H7 (cell line): ENCODE results near the gene PHC2. TPM values are rescaled to one million over a fixed set of nuclear protein-coding genes. Genes with fewer than 3 reads are reported as not detected.

ENCODE experiments used
- DNase-seq: peaks from one replicate; pipeline ENCODE4 v3.0.0; 2012
- H3K27me3 ChIP-seq: 2 replicates; pipeline ENCODE4 v1.6.0; 2011; ENCODE audit warnings: mild to moderate bottlenecking, low read length; ENCODE audit not compliant: control insufficient read depth, insufficient read depth
- H3K36me3 ChIP-seq: replicated peaks from 2 replicates; pipeline ENCODE4 v1.5.1; 2011; ENCODE audit warnings: low read length; ENCODE audit not compliant: control insufficient read depth, insufficient read depth
- H3K4me3 ChIP-seq: 2 replicates; pipeline ENCODE4 v1.5.1; 2011; ENCODE audit warnings: low read depth, mild to moderate bottlenecking, control low read depth, low read length, moderate library complexity; ENCODE audit not compliant: insufficient read depth
- total RNA-seq: library from RNA; depleted of rRNA; stranded (reverse); fragments of >200 nt; shearing (Covaris generic); gene quantifications from 2 replicates; pipeline ENCODE4 v1.2.3, GENCODE V29; 2014

PHC2 gene
- total RNA-seq, 1 experiment from 2014 or later, result 50.5 TPM

DNA sequence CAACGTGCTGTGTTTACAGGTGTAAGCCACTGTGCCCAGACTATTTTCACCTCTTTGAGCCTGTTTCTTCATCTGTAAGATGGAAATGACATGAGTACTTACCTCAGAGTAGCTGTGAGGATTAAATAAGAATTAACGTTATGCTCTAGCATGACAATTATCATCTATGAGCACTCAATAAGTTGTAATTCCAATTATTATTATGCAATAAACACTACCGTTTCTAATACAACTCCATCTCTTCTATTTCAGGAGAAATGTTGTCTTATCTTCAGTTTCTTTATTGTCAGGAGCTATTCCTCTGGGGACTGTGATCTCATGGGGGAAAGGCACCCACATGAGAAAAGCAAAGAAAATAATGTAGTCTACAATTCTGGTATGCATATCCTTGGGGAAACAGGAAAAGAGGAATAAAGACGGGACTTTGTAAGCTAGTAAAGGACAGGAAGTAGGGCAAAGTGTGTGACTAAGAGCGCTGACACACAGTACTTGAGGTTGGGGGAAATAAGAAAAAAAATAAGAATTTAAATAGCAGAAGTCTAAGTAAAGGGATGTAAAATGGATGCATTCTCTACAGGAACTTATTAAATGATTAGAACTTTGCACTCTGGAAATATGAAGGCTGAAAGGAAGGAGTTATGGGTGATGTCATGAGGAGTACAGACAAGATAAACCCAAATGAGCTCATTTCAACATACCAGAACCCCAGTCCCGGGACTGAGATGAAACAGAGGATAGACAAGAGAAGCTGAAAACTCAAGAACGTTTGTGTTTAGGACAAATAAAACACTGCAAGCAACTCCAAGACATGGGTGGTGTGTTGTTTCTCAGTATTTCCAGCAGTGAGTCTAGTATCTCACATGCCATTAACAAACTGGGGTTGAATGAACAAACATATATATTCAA, 9.8 kb downstream of the PHC2 start:
- DNase-seq, result no peak
- Histone ChIP-seq H3K4me3 (no peak overlapping the region), H3K36me3 (no peaks in the 10 kb centered on the region), H3K27me3 (no peaks in the 10 kb centered on the region)

DNA sequence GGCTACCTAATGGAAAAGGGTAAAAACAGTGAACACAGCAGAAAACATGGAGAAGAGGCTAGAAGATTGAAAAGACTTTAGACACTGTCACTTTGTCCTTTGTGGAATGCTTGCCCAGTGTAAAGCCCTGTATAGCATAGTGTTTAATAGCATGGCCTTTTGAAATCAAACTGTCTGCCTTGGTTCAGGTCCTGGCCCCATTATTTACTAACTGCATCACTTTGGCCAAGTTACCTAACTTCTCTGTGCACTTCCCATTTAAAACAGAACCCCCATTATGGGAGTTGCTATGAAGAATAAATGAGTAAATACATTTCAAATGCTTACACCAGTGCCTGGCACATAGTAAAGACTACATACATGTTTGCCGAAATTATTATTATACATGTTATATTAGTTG, 12.1 kb downstream of the PHC2 start:
- no peak overlapping the region for H3K4me3 ChIP-seq
- no peaks in the 10 kb centered on the region for H3K27me3 ChIP-seq
- no peaks in the 10 kb centered on the region for H3K36me3 ChIP-seq
- no peak for DNase-seq

DNA sequence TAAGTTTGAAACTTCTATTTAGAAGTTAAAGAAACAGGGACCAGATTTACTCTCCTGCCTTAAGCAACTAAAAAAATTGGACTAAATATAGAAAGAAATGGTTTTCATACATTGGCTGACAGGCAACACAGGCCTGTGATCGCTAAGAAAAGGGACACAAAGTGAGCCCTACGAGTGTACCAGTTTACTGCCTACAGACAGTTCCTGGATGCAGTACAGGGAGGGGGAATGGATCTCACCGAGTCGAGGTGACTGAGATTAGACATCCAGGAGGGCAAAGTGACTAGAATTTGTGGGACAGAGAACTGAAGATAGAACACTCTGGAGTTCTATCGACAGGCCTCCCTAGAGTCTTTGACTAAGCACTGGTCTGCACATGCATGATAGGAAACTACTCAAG, 16.0 kb downstream of the PHC2 start:
- no peak for DNase-seq
- Histone ChIP-seq H3K4me3 (no peak overlapping the region), H3K36me3 (no peaks in the 10 kb centered on the region), H3K27me3 (no peaks in the 10 kb centered on the region)

DNA sequence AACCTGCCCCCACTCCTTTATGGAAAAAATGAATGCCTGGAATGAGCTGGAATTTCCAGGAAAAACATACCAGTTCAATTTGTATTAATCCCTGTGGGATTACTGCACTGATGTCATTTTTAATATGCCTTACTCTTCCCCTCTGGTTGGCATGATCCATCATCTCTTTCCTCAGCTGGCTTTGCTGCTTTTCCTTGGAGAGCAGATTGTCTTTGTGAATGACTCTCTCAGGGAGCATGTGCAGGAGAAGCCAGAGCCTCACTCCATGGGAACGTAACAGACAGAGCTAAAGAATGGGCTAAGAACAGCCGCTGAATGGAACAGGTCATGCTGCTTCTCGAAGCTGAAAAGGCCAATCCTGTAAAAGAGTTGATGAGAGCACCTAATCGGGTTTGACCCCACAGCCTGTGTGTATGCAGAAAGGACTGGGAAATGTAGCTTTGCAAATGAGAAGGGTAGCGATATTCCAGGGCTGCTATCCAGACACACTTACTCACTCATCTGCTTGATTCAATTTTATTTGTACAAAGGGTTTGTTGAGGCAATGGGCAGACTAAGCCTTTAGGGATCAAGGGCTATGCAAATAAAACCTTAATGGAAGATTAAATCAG, 20.7 kb downstream of the PHC2 start:
- no peaks in the 10 kb centered on the region for H3K36me3 ChIP-seq
- DNase-seq, result no peak
- H3K27me3 ChIP-seq, result no peaks in the 10 kb centered on the region
- no peak overlapping the region for H3K4me3 ChIP-seq

DNA sequence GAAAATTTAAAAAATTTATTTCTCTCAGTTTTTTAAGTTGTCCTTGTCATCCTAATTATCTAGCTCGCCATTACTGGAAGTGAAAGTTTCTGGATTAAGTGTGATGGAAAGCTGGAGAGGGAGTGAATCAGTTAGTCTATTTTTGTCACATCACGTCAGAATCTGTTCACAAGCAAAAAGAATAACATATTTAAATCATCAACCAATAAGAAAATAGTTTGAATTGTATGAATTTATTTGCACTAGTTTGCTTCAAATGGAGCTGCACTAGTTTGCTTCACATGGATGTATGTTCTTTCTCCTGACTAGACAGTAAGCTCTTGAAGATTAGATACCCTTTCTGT, 22.8 kb downstream of the PHC2 start:
- Histone ChIP-seq H3K4me3 (no peak overlapping the region), H3K27me3 (no peaks in the 10 kb centered on the region), H3K36me3 (no peaks in the 10 kb centered on the region)
- no peak for DNase-seq

DNA sequence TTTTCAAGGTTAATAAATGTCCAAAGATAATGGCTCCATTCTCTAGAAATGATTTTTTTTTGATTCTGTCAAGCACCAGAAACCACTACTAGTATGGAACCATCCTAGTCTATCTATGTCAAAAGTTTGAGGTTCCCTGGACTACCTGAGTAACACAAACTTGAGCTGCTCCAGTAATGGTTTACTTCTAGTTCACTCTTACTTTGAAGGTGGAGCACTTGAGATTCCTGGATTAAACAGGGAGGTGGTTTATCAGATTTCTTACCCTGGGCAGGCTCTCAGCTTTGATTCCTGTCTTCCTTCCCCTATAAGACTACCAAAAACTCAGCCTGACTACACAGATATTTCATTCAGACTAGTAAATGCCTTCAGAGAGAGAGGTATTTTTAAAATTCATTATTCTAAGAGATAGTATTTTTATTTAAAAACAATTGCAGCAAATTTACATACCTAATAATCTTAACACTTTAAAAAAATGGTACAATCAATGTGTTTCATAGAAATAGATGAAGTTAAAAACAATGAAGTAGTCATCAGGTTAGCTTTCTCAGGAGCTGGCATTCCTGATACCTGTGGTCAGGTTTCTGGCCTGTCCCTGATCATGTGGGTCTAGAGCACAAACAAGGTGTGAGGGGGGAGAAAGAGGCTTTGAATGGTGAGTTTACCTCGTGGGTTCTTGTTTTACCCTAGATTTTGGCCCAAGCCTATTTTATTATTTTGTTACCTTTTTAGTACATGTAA, 23.4 kb downstream of the PHC2 start:
- Histone ChIP-seq H3K36me3 (no peaks in the 10 kb centered on the region), H3K27me3 (no peaks in the 10 kb centered on the region), H3K4me3 (no peak overlapping the region)
- no peak for DNase-seq

DNA sequence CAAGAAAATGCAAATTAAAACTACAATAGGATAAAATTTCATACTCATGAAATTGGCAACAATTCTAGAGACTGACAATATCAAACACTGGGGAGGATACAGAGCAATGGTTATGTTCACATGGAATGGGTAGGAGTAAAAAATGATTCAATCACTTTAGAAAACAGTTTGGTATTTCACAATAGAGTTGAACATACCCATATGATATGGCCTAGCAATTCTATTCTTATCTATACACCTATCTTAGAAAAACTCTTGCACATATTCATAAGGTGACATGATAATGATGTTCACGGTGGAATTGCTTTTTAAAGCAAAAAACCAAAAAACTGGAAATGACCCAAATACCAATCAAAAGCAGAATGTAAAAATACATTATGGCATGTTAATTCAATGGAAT, 28.7 kb downstream of the PHC2 start:
- Histone ChIP-seq H3K27me3 (no peaks in the 10 kb centered on the region), H3K36me3 (no peaks in the 10 kb centered on the region), H3K4me3 (no peak overlapping the region)
- no peak for DNase-seq

DNA sequence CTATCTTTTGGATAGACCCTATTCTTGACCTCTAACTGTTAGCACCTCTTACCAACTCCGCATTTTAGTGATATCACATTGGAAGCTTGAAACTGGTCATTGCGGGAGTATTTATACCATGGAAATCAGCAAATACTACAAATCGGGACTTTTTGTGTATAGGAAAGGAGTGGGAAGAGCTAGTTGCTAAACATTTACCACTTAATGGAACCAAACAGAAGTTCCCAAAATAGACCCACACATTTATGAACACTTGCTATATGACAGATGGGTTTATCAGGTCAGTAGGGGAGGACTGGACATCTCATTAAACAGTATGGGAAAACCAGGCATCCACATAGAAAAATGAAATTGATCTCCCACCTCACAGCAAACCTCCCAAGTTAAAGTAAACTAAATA, 29.4 kb downstream of the PHC2 start:
- H3K4me3 ChIP-seq, result no peak overlapping the region
- H3K36me3 ChIP-seq, result no peaks in the 10 kb centered on the region
- no peaks in the 10 kb centered on the region for H3K27me3 ChIP-seq
- DNase-seq, result no peak

DNA sequence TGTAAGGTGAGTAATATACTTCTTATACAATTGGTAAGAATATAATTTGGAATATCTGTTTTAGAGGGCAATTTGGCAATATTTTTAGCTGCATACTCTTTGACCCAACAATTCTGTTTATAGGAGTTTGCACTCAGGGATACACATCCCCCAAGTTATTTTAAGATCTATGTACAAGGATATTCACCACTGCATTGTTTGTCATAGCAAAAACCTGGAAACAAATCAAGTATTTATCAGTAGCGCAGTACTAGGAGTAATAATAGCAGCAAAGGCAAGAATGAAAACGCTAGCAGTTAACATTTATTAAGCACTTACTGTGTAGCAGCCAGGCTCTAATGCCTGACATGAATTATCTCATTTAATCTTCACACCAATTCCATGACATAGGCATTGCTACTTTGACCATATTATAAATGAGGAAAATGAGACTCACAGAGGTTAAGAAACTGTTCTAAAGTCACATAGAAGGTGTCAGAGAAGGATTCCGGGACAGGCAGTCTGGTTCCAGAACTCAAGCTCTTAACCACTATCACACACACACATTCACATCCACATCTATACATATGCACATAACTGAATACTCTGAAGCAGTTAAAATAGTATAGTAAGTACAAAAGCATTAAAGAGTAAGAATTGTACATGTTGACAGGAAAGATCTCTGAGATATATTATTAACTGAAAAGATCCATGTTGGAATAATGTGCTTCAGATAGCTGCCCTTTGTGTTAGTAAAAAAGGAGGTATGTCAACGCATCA, 30.6 kb downstream of the PHC2 start:
- DNase-seq, result no peak
- Histone ChIP-seq H3K36me3 (no peaks in the 10 kb centered on the region), H3K27me3 (no peaks in the 10 kb centered on the region), H3K4me3 (no peak overlapping the region)

DNA sequence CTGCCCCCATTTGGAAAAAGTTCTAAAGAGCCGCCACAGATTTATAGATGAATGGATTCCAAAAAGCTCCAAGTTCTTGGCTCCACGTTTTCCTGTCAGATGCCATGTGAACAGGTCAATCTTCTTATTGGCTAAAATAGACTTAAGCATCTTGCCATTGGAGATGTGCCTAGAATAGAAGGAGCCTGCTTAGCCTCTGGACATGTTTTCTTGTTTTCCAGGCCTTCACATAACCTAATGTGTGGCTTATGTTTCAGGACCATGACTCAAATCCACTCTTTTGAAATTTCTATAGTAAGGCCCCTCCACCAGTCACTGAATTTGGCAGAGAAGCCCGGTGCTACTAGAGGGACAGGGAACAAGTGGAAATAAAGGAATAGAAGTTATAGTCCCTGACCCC, 31.5 kb downstream of the PHC2 start:
- Histone ChIP-seq H3K27me3 (no peaks in the 10 kb centered on the region), H3K36me3 (no peaks in the 10 kb centered on the region), H3K4me3 (no peak overlapping the region)
- DNase-seq, result no peak

DNA sequence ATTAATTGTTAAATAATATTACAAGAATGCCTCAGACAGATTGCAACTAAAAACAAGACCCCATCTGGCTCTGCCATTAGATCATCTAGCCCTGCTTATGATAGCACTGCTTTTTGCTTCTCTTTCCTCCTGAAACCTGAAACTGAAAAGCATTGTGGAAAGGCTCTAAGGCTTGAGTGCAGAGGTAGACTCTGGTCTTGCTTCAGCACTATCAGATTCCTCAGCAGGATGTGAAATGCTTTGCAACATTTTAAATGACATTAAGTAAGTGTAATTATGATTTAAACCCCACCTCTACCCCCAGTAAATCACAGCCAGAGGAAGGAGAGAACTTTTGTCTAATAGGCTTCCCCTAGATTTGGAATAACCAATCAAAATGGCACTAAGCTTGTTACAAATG, 32.9 kb downstream of the PHC2 start:
- DNase-seq, result no peak
- Histone ChIP-seq H3K27me3 (no peaks in the 10 kb centered on the region), H3K36me3 (no peaks in the 10 kb centered on the region)

DNA sequence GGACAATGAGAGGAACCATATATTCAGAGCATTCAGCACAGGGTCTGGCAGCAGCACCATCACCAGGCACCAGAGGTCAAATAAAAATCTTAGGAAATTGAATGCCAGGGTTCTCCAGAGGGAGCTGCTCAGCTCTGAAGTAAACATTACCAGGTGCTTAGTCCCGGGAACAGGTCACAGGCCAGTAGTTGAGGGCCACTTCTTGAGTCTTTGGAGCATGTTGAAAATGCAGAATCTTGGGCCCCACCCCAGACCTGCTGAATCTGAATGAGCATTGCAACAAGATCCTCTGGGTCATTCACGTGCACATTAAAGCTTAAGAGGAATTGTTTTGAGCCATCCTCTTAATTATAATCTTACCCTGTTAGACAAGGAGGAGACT, 33.8 kb downstream of the PHC2 start:
- Histone ChIP-seq H3K36me3 (no peaks in the 10 kb centered on the region), H3K4me3 (no peak overlapping the region), H3K27me3 (no peaks in the 10 kb centered on the region)
- DNase-seq, result no peak

More for the DNA sequence above, 32.9 kb downstream of the PHC2 start:
- no peak overlapping the region for H3K4me3 ChIP-seq

DNA sequence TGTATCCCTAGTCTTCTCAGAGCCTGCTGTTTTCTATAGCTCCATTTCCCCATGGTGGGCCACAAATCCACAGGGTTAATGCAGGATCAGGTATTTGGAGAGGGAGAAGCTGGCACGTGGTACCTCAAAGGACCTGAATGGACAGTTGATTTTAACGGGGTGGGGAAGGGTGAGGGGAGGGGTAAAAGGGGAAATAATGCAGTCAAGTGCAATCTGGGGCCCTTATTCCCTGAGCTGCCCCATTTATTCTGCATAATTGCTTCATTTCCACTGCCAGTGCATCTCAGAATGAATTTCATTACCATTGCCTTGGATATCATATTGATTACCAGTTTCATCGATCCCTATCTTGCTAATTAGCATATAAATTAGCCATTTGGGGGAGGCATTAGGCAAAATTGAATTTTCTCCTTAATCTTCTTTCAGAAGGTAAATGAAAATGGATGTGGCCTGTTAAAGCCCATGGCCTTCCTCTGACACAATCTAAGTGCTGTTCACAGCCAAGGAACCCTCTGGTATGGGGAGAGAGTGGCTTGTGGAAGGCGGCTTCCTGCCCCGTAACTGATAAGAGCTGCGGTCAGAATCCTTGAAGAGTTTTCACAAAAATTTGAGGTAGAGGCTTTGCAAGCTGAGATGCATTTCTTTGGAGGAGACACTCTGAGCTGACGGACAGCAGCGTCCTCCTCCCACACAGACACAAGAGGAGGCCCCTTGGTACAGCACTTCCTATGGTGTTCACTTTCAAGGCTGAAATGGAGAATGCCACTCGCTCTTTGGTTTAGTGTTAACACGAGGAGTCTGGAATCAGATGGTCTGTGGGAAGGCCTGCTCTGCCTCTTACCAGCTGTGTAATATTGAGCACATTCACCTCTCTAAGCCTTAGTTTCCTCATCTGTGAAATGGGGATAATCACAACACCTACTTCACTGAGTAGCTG, 34.4 kb downstream of the PHC2 start:
- H3K4me3 ChIP-seq, result no peak overlapping the region
- no peak for DNase-seq
- no peaks in the 10 kb centered on the region for H3K36me3 ChIP-seq
- H3K27me3 ChIP-seq, result no peaks in the 10 kb centered on the region

DNA sequence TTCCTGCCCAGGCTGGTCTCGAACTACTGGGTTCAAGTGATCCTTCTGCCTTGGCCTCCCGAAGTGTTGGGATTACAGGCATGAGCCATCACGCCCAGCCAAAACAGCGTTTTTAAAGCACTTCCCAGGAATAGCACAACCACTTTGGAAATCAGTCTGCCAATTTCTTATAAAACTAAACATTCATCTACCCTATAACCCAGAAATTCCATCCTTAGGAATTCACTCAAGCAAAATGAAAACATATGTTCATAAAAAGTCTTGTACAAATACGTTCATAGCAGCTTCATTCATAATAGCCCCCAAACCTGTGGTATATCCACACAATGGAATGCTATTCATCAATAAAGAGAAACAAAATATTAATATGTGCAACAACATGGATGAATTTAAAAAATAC, 36.1 kb downstream of the PHC2 start:
- no peaks in the 10 kb centered on the region for H3K36me3 ChIP-seq
- no peak overlapping the region for H3K4me3 ChIP-seq
- no peaks in the 10 kb centered on the region for H3K27me3 ChIP-seq
- DNase-seq, result no peak
